Measurements from ENCODE around the gene FAM237A.

FAM237A gene

GRCh38 chr2:206642075-206643025 lies at the start of gene FAM237A:
FAM237A (plus strand) TSS chr2:206642487; CDS start chr2:206644237, 1,750 bp downstream.
- peak in 9 of 58 donors; percentile 1 to 12 (median 2) for DNase-seq

DNA sequence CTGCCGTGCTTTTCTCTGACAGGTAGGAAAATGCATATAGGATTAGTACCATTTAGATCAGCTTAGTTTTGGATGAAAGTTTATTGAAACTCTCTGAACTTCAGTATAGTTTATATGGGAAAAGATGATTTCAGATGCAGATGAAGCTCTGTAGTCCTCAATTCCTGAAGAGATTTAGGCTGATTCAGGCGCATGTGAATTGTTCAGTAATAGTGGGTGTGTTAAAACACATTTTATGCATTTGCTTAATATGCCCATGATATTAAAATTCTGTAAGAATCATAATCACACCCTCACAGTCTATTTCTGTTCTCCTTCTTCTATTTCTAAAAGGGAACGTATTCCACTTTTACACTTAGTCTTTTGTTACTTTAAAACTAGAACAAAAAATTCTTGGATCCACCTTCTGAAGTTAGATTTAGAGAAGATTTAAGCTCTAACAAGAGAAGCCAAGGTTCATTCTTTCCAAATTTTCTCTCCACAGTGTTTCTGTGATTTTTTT lies 44.5 kb upstream of the FAM237A start:
- no peak for DNase-seq

- DNase-seq, result no peak
Measured at GRCh38 chr2:206603243-206603642, 39.0 kb upstream of the FAM237A start.

DNA sequence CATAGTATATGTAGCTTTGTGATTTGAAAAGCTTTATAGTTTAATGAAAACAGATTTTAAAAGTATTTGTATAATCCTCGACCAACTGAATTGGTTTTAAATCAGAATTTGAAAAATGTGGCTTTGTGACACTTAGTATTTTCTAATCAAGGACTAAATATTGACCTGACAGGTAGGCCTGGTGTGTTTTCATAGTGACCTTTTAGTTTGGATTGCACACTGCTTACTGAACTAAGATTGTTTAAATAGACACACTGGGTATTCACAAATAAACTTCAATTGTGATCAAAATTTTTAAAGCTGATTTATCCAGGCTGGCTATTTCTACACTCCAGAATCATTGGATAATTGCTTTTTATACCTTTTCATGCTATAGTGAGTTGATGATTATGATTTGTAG lies 31.8 kb upstream of the FAM237A start:
- DNase-seq, result no peak

DNA sequence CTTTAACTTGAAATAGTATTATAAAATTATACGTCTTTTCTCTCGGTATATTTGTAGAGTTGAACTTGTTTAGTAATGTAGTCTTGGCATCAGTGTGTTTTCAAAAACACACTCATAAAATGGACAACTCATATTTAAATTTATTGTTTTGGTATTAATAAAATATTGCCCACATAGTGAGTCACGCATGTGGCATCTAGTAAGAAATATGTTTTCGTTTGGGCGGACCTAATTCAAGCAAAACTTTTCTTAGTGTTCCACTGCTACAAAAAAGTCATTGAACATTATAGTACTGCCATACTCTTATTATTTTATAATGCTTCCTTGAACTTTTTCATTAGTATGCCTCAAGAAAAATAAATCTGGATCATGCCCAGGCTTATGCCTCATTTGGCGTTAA lies 31.1 kb upstream of the FAM237A start:
- no peak for DNase-seq

DNA sequence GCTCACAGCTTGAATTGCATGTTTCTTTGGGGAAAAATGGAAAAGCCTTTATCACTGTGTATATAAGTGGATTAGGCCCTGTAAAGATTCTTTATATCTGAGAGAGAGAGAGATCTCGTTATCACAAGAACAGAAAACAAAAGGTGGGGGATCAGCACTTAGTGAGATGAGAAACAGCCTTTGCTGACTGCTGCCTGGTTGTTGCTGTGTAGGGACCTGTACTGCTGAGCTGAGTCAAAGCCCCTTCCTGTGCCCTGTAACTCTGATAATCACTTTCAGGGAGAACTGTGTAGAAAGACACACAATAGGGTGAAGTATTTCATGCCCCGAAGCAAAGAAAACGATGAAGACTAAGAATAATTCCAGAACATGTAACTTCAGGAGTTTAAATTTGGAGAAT lies 30.6 kb upstream of the FAM237A start:
- DNase-seq, result no peak

DNA sequence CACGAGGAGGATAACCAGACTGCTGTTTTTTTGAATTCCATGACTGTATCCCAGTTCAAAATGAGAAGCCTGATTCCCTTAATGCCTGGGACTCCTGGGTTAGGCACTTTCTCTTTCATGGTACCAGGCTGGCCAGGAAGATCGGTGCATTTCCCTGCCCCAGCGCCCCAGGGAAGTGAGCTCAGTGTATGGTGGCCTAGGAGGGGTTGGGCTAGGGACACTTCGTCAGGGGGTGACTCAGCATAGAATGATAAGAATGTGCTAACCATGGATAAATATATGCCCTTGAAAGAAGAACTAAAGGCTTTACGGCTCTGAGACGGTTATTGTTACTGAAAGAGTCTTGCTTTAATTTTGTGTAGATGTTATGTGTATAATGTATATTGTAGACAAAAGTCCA lies 27.5 kb upstream of the FAM237A start:
- no peak for DNase-seq

- DNase-seq, result no peak
Measured at GRCh38 chr2:206615417-206616089, 26.7 kb upstream of the FAM237A start.

GRCh38 chr2:206616151-206616550 lies 26.1 kb upstream of the FAM237A start:
- no peak for DNase-seq

DNA sequence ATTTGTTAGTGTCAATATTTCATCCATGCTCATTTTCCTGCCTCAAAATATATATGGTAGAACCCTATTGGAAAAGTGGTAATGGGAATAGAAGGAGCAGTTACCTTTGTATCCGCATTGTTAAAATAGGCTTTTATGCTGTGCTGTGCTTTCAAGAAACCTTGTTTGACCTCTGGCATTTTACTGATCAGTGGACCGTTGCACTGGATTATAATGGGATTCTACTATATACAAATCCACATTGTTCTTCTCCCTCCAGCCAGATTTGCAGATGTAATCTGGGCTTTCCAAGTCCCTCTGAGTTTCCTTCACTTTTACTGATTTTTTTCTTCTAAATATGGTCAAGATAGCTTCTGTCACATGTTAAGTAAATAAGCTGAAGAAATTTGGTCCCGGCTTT lies 23.3 kb upstream of the FAM237A start:
- DNase-seq, result no peak

DNA sequence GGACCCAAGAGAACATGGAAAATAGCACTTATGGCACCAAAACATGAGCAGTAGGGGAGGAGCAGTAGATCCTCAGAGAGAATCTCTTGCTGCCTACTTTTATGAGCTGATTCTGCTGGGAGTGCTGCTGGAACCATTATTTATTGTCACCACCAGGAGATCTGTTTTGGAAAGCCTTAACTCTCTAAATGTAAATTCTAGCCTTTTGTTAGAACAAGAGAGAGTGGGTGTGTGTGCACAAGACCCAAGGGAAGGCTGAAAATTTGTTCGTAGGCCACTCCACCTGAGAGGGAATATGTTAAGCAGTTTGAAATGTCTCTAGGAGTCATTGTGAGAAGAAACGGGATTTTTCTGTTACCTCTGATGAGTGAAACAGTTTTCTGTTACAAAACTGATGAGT lies 16.2 kb upstream of the FAM237A start:
- DNase-seq, result no peak

DNA sequence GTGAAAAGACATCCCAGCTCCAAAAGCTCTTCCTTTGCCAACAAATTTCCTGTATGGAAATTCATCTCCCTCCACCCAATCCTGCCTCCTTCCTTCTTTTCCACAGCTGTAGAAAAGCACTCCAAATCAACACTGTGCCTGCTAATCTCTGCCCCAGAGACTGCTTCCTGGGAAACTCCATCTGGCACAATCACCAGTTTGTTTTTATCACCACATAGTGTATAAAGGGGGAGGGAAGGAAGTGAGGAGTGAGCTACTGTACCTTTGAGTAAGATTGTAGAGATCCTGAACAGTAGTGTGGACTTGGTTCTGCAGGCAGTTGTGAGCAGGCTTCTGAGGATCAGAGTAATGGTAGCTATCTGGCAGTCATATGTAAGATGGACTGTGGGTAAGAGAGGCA lies 14.7 kb upstream of the FAM237A start:
- DNase-seq, result no peak

DNA sequence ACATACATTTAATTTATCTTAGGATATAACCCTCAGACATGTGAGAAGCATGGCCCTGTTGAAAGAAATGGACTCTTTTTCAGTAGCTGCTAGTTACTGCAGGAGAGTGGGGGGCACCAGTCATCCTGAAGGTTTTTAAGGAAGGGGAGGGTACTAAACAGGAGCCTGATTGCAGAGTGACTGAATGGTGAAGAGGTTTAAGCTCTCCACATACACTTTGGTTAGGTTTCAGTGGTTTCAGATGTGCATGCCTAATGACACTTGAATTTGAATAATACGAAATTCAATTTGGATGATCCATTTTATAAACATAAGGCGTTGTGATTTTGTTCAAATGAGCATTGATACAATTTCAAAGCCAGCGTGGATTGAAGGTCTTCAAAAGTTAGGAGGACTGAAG lies 10.9 kb upstream of the FAM237A start:
- DNase-seq, result no peak

DNA sequence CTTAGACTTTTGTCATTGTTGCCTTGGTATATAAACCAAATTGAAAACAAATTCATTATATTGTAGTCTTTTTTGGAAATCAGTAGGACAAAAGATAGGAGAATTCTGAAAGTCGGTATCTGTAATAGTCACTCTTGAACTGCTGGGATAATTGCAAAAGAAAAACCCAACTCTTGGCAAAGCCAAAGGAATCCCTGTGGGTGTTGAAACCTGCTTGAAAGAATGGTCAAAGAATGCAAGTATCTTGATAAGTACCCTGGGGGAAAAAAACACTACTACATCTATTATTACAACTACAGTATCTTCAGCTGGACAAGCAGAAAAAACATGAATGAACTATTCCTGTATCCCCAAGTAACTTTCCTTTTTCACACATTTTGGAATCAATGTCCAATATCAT lies 7.3 kb upstream of the FAM237A start:
- DNase-seq, result no peak

- DNase-seq, result no peak
Measured at GRCh38 chr2:206639636-206640035, 2.7 kb upstream of the FAM237A start.

- DNase-seq, result no peak
Measured at GRCh38 chr2:206641226-206641625, 1.1 kb upstream of the FAM237A start.

- no peak for DNase-seq
Measured at GRCh38 chr2:206647985-206648384, 5.7 kb downstream of the FAM237A start.

- DNase-seq, result no peak
Measured at GRCh38 chr2:206657087-206657486, 14.8 kb downstream of the FAM237A start.

- no peak for DNase-seq
Measured at GRCh38 chr2:206665251-206665650, 23.0 kb downstream of the FAM237A start.

DNA sequence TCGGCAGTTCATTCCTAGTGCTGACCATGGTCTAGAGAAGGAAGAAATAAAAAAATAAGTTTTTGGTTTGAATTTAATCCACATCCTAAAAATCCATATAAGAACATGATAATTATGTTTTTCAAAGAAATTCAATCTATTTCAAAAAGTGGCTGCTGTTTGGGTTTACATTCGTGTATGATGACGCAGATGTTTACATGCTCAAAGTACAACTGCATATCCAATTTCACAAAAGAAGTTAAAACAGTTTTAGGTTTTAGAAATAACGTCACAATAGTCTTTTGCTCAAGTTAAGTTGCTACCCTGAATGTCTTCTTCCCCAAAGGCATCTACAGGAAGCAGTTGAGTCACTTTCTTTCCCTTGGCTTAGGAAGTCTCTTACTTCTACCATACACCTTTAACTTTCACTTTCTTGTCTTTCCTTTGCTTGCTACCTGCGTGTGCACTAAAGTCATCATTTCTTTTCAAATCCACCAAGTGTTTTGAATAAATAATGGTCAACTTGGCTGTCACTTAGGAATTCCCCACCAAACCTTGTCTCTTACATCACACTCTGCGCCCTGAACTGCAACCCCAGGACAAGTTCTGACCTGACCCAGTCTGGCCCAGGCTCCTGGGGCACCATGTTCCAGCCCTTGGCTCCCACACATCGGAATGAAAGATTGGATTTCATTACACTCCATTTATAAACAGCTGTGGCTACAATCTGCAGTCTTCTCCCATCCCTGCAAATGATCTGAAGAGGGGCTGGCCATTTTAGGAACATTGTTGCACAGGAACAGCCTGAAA lies 28.4 kb downstream of the FAM237A start:
- DNase-seq, result no peak

DNA sequence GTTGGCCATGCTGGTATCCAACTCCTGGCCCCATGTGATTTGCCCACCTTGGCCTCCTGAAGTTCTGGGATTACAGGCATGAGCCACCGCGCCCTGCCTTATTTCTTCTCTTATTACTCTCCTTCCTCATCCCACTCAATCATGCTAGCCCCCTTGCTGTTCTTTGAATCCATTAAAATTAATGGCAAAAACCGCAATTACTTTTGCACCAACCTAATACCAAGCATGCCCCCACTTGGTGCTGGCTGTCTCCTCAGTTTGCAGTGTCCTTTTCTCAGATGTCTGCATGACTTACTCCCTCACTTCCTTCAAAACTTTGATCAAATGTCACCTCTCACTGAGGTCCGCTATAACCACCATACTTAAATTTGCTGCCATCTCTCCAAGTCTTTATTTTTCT lies 41.3 kb downstream of the FAM237A start:
- no peak for DNase-seq

DNA sequence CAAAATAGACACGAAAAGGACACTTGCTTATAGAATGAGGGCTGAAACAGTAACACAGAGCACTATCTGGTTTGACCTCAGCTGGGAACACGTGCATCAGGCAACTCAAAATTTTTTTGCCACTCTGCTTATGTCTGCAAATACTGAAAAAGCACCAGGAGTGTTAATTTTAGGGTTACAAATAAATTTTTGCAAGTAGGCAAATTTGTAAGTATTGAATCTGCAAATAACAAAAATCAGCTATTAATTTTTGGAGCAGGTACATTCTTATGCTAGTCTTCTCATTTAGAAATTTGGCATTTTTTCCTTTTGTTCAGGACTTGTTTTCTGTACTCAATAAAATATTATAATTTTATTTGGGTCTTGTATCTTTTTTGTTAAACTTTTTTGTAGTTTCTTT lies 46.2 kb downstream of the FAM237A start:
- no peak for DNase-seq

Measured in anterior cingulate cortex (tissue), 58 donors.